CD14-positive monocyte (primary cell): Measurements from ENCODE around the gene NEXMIF. TPM values are rescaled to one million over a fixed set of nuclear protein-coding genes. Genes with fewer than 3 reads are reported as not detected.

Source experiments
- DNase-seq, 3 donors: peaks; one replicate each; pipeline ENCODE4 v3.0.0-alpha.2; 2011 to 2022
- H2AFZ ChIP-seq: 2 replicates; pipeline ENCODE4 v1.6.0; 2012; ENCODE audit warnings: mild to moderate bottlenecking, low read depth, low read length, inconsistent platforms; ENCODE audit not compliant: insufficient read depth, poor library complexity, severe bottlenecking
- H3K27ac ChIP-seq, 2 donors: 1 replicate in 1 of 2; 2 replicates in 1 of 2; pipeline ENCODE4 v1.5.1; 2012 to 2013; ENCODE audit warnings: low read length in 2 of 2, control low read depth in 1 of 2, inconsistent platforms in 1 of 2, low read depth in 1 of 2, mild to moderate bottlenecking in 1 of 2
- H3K27me3 ChIP-seq, 2 donors: one replicate each; pipeline versions ENCODE4 v1.6.0 to v1.6.1; 2011 to 2013; ENCODE audit warnings: low read length in 2 of 2; ENCODE audit not compliant: control insufficient read depth in 2 of 2, insufficient read depth in 2 of 2
- H3K36me3 ChIP-seq, 2 donors: replicated peaks in 1 of 2; 1 replicate in 1 of 2; 2 replicates in 1 of 2; pipeline versions ENCODE4 v1.5.1 to v1.6.1; 2012 to 2013; ENCODE audit warnings: low read length in 2 of 2, control low read depth in 1 of 2, inconsistent platforms in 1 of 2, mild to moderate bottlenecking in 1 of 2; ENCODE audit not compliant: insufficient read depth in 2 of 2, control insufficient read depth in 1 of 2
- H3K4me1 ChIP-seq, 2 donors: 1 replicate in 1 of 2; 2 replicates in 1 of 2; pipeline versions ENCODE4 v1.5.1 to v1.6.1; 2012 to 2013; ENCODE audit warnings: low read length in 2 of 2, control low read depth in 1 of 2, inconsistent platforms in 1 of 2, mild to moderate bottlenecking in 1 of 2, moderate library complexity in 1 of 2; ENCODE audit not compliant: insufficient read depth in 2 of 2, control insufficient read depth in 1 of 2
- H3K4me2 ChIP-seq: replicated peaks from 2 replicates; pipeline ENCODE3; 2012; ENCODE audit warnings: low read length, moderate library complexity, mild to moderate bottlenecking; ENCODE audit not compliant: poor library complexity, severe bottlenecking; ENCODE audit errors: extremely low read depth
- H3K4me3 ChIP-seq, 3 experiments: fragments of 200-600 bp in 1 of 3; sonication (generic) in 1 of 3; replicated peaks in 1 of 3; 1 replicate in 2 of 3; 2 replicates in 1 of 3; pipeline ENCODE4 v1.5.1; 2011 to 2013; ENCODE audit warnings: low read length in 3 of 3, mild to moderate bottlenecking in 3 of 3, control low read depth in 2 of 3, low read depth in 2 of 3, inconsistent platforms in 1 of 3, moderate library complexity in 1 of 3
- H3K79me2 ChIP-seq: 2 replicates; pipeline ENCODE4 v1.6.0; 2012; ENCODE audit warnings: mild to moderate bottlenecking, control low read depth, inconsistent platforms, low read length, moderate library complexity; ENCODE audit not compliant: insufficient read depth
- H3K9ac ChIP-seq: 2 replicates; pipeline ENCODE4 v1.6.0; 2017; ENCODE audit warnings: low read length, mild to moderate bottlenecking; ENCODE audit not compliant: insufficient read depth, poor library complexity, severe bottlenecking
- H3K9me3 ChIP-seq, 2 donors: replicated peaks in 1 of 2; 1 replicate in 1 of 2; 2 replicates in 1 of 2; pipeline versions ENCODE4 v1.5.1 to v1.6.1; 2012 to 2013; ENCODE audit warnings: low read length in 2 of 2, control low read depth in 1 of 2; ENCODE audit not compliant: control insufficient read depth in 1 of 2, insufficient read depth in 1 of 2
- H4K20me1 ChIP-seq: 2 replicates; pipeline ENCODE4 v1.6.0; 2012; ENCODE audit warnings: mild to moderate bottlenecking, low read length, control low read depth, moderate library complexity; ENCODE audit not compliant: insufficient read depth
- H3K27ac Mint-ChIP-seq, 7 donors: one replicate each; pipeline ENCODE4 v1.8.0; 2020; ENCODE audit warnings: mild to moderate bottlenecking in 7 of 7, mixed read lengths in 7 of 7, moderate library complexity in 6 of 7, inconsistent platforms in 2 of 7
- H3K27me3 Mint-ChIP-seq, 3 donors: one replicate each; pipeline ENCODE4 v1.8.0; 2021 to 2022; ENCODE audit warnings: low read depth in 3 of 3, mild to moderate bottlenecking in 3 of 3, mixed read lengths in 3 of 3, moderate library complexity in 3 of 3, inconsistent platforms in 1 of 3
- H3K36me3 Mint-ChIP-seq, 2 donors: one replicate each; pipeline ENCODE4 v1.8.0; 2020; ENCODE audit warnings: mixed read lengths in 2 of 2, inconsistent platforms in 1 of 2, mild to moderate bottlenecking in 1 of 2
- H3K4me1 Mint-ChIP-seq: one replicate; pipeline ENCODE4 v1.8.0; 2020; ENCODE audit warnings: mild to moderate bottlenecking, mixed read lengths
- H3K4me3 Mint-ChIP-seq, 2 donors: one replicate each; pipeline ENCODE4 v1.8.0; 2020; ENCODE audit warnings: mild to moderate bottlenecking in 2 of 2, mixed read lengths in 2 of 2, moderate library complexity in 1 of 2
- H3K9me3 Mint-ChIP-seq, 7 donors: one replicate each; pipeline ENCODE4 v1.8.0; 2020 to 2022; ENCODE audit warnings: mixed read lengths in 7 of 7, mild to moderate bottlenecking in 6 of 7, moderate library complexity in 6 of 7, inconsistent platforms in 2 of 7
- WGBS: methylation state at CpG from one replicate; pipeline ENCODE4 v1.1.5; 2013; ENCODE audit warnings: missing lambda C conversion rate; ENCODE audit not compliant: insufficient coverage; 5-methylcytosine and 5-hydroxymethylcytosine counted together
- intact Hi-C, 2 donors: fragments of 100-400 bp; cut with micrococcal nuclease; formaldehyde crosslinking; loops; one replicate each; pipeline versions ENCODE4 v1.15.0 to v1.15.1; 2023
- polyA plus RNA-seq, 3 donors: library from polyadenylated mRNA; depleted of rRNA in 1 of 3; unstranded in 2 of 3; stranded (reverse) in 1 of 3; fragments of 300-500 nt in 2 of 3; fragments of >200 nt in 1 of 3; fragmentation: Illumina TruSeq in 2 of 3; gene quantifications; 1 replicate in 2 of 3; 2 replicates in 1 of 3; pipeline ENCODE4 v1.2.3, GENCODE V29; 2012 to 2021
- TF ChIP-seq, protein P1 (sequence below): fragments of 200-600 bp; IDR thresholded peaks from one replicate; pipeline ENCODE4 v1.8.0; 2022; ENCODE audit warnings: antibody characterized with exemption, mild to moderate bottlenecking

NEXMIF gene
- polyA plus RNA-seq, 3 donors = not detected

DNA sequence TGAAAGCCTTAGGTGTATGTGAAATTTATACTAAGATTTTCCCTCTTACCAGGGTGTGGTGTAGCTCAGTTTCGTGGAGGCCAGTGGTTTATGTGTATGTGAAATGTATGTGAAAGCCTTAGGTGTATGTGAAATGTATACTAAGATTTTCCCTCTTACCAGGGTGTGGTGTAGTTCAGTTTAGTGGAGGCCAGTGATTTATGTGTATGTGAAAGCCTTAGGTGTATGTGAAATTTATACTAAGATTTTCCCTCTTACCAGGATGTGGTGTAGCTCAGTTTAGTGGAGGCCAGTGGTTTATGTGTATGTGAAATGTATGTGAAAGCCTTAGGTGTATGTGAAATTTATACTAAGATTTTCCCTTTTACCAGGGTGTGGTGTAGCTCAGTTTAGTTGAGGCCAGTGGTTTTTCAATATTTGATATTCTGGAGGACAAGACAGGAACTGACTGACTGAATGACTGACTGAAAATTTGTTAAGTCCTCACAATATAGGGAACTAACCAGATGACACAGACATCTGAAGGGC, 143.7 kb downstream of the NEXMIF start:
- H3K4me1 Mint-ChIP-seq = no peaks in the 10 kb centered on the region
- no peaks in the 10 kb centered on the region for H3K36me3 Mint-ChIP-seq
- Histone ChIP-seq H3K9ac (no peak overlapping the region), H2AFZ (no peak overlapping the region), H3K36me3 (no peaks in the 10 kb centered on the region), H3K4me2 (no peak overlapping the region), H3K4me1 (no peaks in the 10 kb centered on the region), H3K27me3 (no peaks in the 10 kb centered on the region), H3K4me3 (no peak overlapping the region), H4K20me1 (no peaks in the 10 kb centered on the region), H3K79me2 (no peaks in the 10 kb centered on the region), H3K9me3 (no peaks in the 10 kb centered on the region), H3K27ac (no peak overlapping the region)
- H3K27ac Mint-ChIP-seq = no peak overlapping the region
- intact Hi-C loops = no loop called here
- no peaks in the 10 kb centered on the region for H3K27me3 Mint-ChIP-seq
- no CpG with 5 or more reads among the region's 1 CpG for WGBS
- no peak for DNase-seq
- TF ChIP-seq, protein P1, sequence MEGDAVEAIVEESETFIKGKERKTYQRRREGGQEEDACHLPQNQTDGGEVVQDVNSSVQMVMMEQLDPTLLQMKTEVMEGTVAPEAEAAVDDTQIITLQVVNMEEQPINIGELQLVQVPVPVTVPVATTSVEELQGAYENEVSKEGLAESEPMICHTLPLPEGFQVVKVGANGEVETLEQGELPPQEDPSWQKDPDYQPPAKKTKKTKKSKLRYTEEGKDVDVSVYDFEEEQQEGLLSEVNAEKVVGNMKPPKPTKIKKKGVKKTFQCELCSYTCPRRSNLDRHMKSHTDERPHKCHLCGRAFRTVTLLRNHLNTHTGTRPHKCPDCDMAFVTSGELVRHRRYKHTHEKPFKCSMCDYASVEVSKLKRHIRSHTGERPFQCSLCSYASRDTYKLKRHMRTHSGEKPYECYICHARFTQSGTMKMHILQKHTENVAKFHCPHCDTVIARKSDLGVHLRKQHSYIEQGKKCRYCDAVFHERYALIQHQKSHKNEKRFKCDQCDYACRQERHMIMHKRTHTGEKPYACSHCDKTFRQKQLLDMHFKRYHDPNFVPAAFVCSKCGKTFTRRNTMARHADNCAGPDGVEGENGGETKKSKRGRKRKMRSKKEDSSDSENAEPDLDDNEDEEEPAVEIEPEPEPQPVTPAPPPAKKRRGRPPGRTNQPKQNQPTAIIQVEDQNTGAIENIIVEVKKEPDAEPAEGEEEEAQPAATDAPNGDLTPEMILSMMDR = no peak
- peaks cover 0 to 3% (median 0%) of the 10 kb centered on the region in 7 donors for H3K9me3 Mint-ChIP-seq
- H3K4me3 Mint-ChIP-seq = no peak overlapping the region

DNA sequence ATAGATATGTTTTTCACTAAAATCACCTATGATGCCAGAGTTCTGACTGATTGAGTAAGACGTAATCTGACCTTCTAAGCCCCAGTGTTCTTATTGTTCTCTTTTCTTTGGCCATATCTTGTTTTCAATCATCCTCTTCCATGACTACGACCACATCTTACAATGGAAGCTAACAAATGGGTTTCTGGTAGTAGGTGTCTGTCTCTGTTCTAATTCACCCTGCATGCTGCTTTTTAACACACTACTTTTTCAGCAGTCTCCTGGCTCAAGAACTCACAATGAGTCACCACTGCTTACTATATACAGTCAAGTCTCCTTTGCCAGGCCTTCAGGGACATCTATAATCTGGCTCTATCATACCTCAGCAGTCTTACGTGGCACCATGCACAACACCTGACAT, 146.1 kb downstream of the NEXMIF start:
- H3K79me2 ChIP-seq = no peaks in the 10 kb centered on the region
- no peaks in the 10 kb centered on the region for H3K9me3 ChIP-seq
- H3K36me3 ChIP-seq = no peaks in the 10 kb centered on the region
- no peak overlapping the region for H2AFZ ChIP-seq
- H3K27ac ChIP-seq = no peak overlapping the region
- intact Hi-C loops = no loop called here
- no peaks in the 10 kb centered on the region for H4K20me1 ChIP-seq
- no peak for DNase-seq
- TF ChIP-seq, protein P1 = no peak
- H3K4me3 ChIP-seq = no peak overlapping the region
- 86% methylated on average over 1 of the region's 3 CpGs for WGBS
- peaks cover 0 to 3% (median 0%) of the 10 kb centered on the region in 7 donors for H3K9me3 Mint-ChIP-seq
- H3K4me2 ChIP-seq = no peak overlapping the region
- H3K9ac ChIP-seq = no peak overlapping the region
- H3K27ac Mint-ChIP-seq = no peak overlapping the region
- H3K27me3 Mint-ChIP-seq = peaks cover 0 to 3% (median 0%) of the 10 kb centered on the region in 3 donors
- H3K4me3 Mint-ChIP-seq = no peak overlapping the region
- no peaks in the 10 kb centered on the region for H3K4me1 Mint-ChIP-seq
- no peaks in the 10 kb centered on the region for H3K27me3 ChIP-seq
- H3K36me3 Mint-ChIP-seq = no peaks in the 10 kb centered on the region
- no peaks in the 10 kb centered on the region for H3K4me1 ChIP-seq
